ENCODE data around the gene TRIM39. TPM values are rescaled to one million over a fixed set of nuclear protein-coding genes. Genes with fewer than 3 reads are reported as not detected.

The TRIM39 gene
- total RNA-seq, 4 donors from 2014 or later = 10.4 to 17.2 (median 15.2) TPM

DNA sequence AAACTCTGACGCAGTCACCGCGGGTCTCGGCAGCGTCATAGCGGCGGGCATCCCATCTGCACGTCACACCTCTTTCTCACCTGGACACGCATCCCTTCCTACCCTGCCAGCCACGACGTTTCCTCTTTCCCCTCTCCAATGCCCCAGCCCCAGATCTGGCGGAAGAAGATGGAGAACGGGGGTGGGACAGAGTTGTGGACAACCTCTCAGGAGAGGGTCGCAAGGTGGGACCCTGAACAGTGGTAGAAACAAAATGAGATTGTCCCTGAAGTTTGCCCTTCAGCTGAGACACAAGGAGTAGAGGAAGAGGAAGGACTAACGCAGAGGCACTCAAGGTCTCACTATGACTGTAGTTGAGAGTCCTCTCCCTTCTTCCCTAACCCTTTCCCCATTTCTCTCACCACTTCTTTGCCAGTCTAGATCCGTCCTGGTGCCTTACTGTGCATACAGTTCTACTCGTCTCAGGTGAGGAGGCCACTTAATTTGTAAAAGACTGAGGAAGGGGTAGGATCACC lies 562 bp downstream of the TRIM39 start:
- TF ChIP-seq, protein P1, sequence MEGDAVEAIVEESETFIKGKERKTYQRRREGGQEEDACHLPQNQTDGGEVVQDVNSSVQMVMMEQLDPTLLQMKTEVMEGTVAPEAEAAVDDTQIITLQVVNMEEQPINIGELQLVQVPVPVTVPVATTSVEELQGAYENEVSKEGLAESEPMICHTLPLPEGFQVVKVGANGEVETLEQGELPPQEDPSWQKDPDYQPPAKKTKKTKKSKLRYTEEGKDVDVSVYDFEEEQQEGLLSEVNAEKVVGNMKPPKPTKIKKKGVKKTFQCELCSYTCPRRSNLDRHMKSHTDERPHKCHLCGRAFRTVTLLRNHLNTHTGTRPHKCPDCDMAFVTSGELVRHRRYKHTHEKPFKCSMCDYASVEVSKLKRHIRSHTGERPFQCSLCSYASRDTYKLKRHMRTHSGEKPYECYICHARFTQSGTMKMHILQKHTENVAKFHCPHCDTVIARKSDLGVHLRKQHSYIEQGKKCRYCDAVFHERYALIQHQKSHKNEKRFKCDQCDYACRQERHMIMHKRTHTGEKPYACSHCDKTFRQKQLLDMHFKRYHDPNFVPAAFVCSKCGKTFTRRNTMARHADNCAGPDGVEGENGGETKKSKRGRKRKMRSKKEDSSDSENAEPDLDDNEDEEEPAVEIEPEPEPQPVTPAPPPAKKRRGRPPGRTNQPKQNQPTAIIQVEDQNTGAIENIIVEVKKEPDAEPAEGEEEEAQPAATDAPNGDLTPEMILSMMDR (IDR thresholded peaks at IDR 0.05) = no peak
- no peak for ATAC-seq (ENCODE audit: low FRiP score)
- DNase-seq (ENCODE audit: low spot score) = no peak

DNA sequence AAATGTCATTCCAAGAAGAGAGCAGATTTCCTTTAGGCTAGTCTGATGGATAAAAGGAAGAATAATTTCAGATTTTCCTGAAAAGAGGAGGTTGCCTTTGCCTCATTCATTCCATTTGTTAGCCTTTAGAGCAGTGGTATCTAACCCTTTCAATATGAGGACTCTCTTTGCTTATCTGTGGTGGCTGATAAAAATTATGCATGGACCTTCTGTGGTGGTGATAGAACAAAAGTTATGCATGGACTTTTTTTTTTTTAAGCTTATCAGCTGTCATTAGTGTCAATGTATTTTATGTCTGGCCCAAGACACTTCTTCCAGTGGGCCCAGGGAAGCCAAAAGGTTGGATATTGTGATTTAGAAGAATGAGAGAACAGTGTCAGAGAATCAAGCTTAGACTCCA lies 1.7 kb downstream of the TRIM39 start:
- TF ChIP-seq, protein P1 (IDR thresholded peaks at IDR 0.05) = no peak
- ATAC-seq (ENCODE audit: low FRiP score) = no peak
- DNase-seq (ENCODE audit: low spot score) = no peak

DNA sequence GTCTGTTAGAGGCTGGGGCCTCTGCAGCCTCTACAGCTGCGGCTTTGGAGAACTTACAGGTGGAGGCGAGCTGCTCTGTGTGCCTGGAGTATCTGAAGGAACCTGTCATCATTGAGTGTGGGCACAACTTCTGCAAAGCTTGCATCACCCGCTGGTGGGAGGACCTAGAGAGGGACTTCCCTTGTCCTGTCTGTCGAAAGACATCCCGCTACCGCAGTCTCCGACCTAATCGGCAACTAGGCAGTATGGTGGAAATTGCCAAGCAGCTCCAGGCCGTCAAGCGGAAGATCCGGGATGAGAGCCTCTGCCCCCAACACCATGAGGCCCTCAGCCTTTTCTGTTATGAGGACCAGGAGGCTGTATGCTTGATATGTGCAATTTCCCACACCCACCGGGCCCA lies 2.6 kb downstream of the TRIM39 start:
- TF ChIP-seq, protein P1 (IDR thresholded peaks at IDR 0.05) = no peak
- ATAC-seq (ENCODE audit: low FRiP score) (no peak), DNase-seq (ENCODE audit: low spot score) (no peak)

DNA sequence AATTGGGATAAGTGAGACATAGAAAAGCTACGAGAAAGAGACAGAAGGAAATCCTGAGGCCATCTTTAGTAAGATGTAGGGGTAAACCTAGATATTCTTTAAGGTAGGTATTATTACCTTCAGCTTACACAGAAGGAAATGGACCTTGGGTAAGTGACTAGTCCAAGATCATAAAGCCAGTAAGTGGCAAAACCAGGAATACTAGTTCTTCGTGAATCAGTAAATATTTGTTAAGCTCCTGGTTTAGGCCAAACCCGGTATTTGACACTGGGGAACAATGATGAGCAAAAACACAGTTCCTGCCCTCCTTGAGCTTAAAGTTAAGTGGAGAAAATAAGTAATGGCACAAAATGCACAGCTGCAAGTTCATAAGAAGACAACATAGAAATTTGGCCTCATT lies 5.3 kb downstream of the TRIM39 start:
- TF ChIP-seq, protein P1 (IDR thresholded peaks at IDR 0.05) = no peak

DNA sequence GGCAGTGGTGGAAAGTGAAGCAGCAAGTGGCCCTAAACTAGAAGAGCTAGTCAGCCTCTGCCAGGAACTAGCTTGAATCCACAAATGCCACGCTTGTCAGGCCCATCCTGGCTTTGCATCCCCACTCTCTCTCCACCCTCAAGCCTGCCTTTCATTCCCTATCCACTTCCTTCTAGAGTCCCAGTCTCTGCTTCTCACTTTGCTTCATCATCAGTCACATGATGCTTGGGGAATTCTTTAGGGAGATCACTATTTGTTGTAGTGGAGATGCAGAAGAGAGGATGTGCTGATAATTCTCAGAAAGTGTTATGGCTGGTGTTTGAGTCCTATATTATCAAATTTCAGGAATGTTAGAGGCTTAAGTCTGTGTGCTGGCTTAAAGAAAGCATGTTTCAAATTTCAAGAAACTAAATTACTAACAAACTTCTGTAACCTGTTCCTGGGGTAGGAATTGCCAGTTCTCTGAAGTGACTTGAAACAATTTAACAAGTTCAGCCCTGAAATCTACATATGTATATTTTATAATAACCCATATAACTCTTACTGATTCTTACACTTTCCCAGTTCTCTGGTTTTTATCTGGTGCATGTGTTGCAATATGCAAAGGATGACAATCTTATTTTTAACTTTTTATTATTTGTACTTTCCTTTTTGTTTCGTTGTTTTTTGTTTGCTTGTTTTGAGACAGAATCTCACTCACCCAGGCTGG lies 7.5 kb downstream of the TRIM39 start:
- ATAC-seq (ENCODE audit: low FRiP score) = no peak
- DNase-seq (ENCODE audit: low spot score) = no peak
- TF ChIP-seq, protein P1 (IDR thresholded peaks at IDR 0.05) = no peak

More for the DNA sequence above, 5.3 kb downstream of the TRIM39 start:
- ATAC-seq (ENCODE audit: low FRiP score) (no peak), DNase-seq (ENCODE audit: low spot score) (no peak)

DNA sequence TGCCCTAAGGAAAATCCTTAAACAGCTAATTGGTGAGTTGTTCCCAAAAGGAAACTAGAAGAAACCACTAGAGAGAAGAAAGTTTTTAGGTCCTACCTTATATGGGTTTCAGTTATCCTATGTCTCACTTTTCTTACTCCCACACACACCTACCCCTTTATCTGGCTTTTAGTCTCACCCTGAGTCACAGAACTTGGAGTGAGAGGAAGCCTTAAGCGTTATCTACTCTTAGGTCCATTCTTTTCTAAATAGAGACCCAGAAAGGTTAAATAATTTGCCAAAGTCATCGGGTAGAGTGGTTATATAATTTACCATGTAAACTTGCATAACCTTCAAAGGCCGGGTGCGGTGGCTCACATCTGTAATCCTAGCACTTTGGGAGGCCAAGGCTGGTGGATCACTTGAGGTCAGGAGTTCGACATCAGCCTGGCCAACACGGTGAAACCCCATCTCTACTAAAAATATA lies 13.9 kb downstream of the TRIM39 start:
- TF ChIP-seq, protein P1 (IDR thresholded peaks at IDR 0.05) = no peak

DNA sequence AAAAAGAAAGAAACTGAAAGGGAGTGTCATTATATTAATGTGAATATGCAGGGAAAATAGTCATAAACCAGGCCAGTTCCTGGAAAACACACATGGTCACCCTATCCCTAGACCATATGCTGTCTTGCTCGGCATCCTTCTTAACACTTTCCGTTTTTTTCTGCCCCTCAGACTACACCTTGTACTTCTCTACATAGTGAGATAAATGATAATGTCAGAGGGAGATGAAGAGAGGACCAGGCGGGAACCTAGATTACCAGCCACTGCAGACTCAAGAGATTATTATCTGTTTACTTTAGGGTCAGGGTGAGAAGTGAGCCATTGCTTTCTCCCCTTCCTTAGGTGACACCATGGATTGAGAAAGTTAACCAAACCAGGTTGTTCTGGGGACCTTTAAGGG lies 14.5 kb downstream of the TRIM39 start:
- ATAC-seq (ENCODE audit: low FRiP score) (no peak), DNase-seq (ENCODE audit: low spot score) (no peak)
- TF ChIP-seq, protein P1 (IDR thresholded peaks at IDR 0.05) = no peak

More for the DNA sequence above, 13.9 kb downstream of the TRIM39 start:
- ATAC-seq (ENCODE audit: low FRiP score) = no peak
- DNase-seq (ENCODE audit: low spot score) = no peak
